ENCODE data around the gene RAVER1.
A peak's percentile ranks its signal among the peaks of the same experiment; 100 is the strongest.
"Not testable (repeated sequence)": the region's sequence is repeated elsewhere in the genome, so short reads cannot be mapped to it uniquely, and the experiment has no call there.

RAVER1 gene

GRCh38 chr19:10332965-10333757 lies at the start of gene RAVER1:
Gene RAVER1 (minus strand): TSS chr19:10333529. CDS start chr19:10333507, 22 bp downstream.
- DNase-seq, result peak; percentile 97

- not testable (repeated sequence) for DNase-seq
Measured at GRCh38 chr19:10383223-10383499, 49.8 kb upstream of the RAVER1 start.

- peak; percentile 95 to 96 for DNase-seq
Measured at GRCh38 chr19:10380313-10381102, 47.2 kb upstream of the RAVER1 start, which contains the start of gene TYK2. Gene TYK2 (minus strand): TSS chr19:10380572. CDS start chr19:10378406, 2,166 bp downstream.

GRCh38 chr19:10379880-10380312 lies 46.6 kb upstream of the RAVER1 start:
- no peak for DNase-seq

GRCh38 chr19:10378124-10378523 lies 44.8 kb upstream of the RAVER1 start:
- DNase-seq, result no peak

GRCh38 chr19:10377140-10377640 lies 43.9 kb upstream of the RAVER1 start:
- DNase-seq, result not testable (repeated sequence)

GRCh38 chr19:10374931-10375330 lies 41.6 kb upstream of the RAVER1 start:
- no peak for DNase-seq

- no peak for DNase-seq
Measured at GRCh38 chr19:10372690-10373089, 39.4 kb upstream of the RAVER1 start.

- DNase-seq, result no peak
Measured at GRCh38 chr19:10368101-10368803, 34.9 kb upstream of the RAVER1 start.

- DNase-seq, result not testable (repeated sequence)
Measured at GRCh38 chr19:10366950-10367512, 33.7 kb upstream of the RAVER1 start.

GRCh38 chr19:10365518-10365917 lies 32.2 kb upstream of the RAVER1 start:
- no peak for DNase-seq

GRCh38 chr19:10364644-10365043 lies 31.3 kb upstream of the RAVER1 start:
- no peak for DNase-seq

GRCh38 chr19:10363789-10364281 lies 30.5 kb upstream of the RAVER1 start:
- no peak for DNase-seq

GRCh38 chr19:10362259-10362658 lies 28.9 kb upstream of the RAVER1 start:
- no peak for DNase-seq

- DNase-seq, result no peak
Measured at GRCh38 chr19:10361569-10362011, 28.3 kb upstream of the RAVER1 start.

- DNase-seq, result no peak
Measured at GRCh38 chr19:10356431-10356830, 23.1 kb upstream of the RAVER1 start.

- DNase-seq, result peak; percentile 48 to 62
Measured at GRCh38 chr19:10353793-10354391, 20.6 kb upstream of the RAVER1 start.

- no peak for DNase-seq
Measured at GRCh38 chr19:10352764-10353671, 19.7 kb upstream of the RAVER1 start.

GRCh38 chr19:10346509-10346908 lies 13.2 kb upstream of the RAVER1 start:
- no peak for DNase-seq

- no peak for DNase-seq
Measured at GRCh38 chr19:10344780-10345179, 11.5 kb upstream of the RAVER1 start.

GRCh38 chr19:10343495-10343894 lies 10.2 kb upstream of the RAVER1 start:
- no peak for DNase-seq
